Ramos (cell line): ENCODE data around the gene CFAP61.

Source experiments
- in situ Hi-C: fragments of 300-500 bp; cut with MboI; formaldehyde crosslinking; loops from one replicate; pipeline ENCODE4 v1.14.3; 2022; ENCODE audit warnings: low sequenced_read_pairs; ENCODE audit not compliant: unreplicated experiment

CFAP61 gene

GRCh38 chr20:20205862-20206236 is 153.5 kb downstream of the CFAP61 start:
- in situ Hi-C loops, result no loop called here

GRCh38 chr20:20206788-20207187 is 154.5 kb downstream of the CFAP61 start:
- in situ Hi-C loops, result no loop called here

GRCh38 chr20:20207291-20207690 is 155.0 kb downstream of the CFAP61 start:
- in situ Hi-C loops, result no loop called here

GRCh38 chr20:20207872-20208271 is 155.5 kb downstream of the CFAP61 start:
- in situ Hi-C loops, result no loop called here

GRCh38 chr20:20209684-20210083 is 157.4 kb downstream of the CFAP61 start:
- in situ Hi-C loops, result loop anchor here (10.0 kb wide), 1 partner anchor 55 kb away; no protein-coding TSS in a partner anchor

- in situ Hi-C loops, result loop anchor here (10.0 kb wide), 1 partner anchor 56 kb away; no protein-coding TSS in a partner anchor
Observed at GRCh38 chr20:20210327-20210726, 158.0 kb downstream of the CFAP61 start.

- in situ Hi-C loops, result loop anchor here (10.0 kb wide), 1 partner anchor 56 kb away; no protein-coding TSS in a partner anchor
Observed at GRCh38 chr20:20210943-20211273, 158.6 kb downstream of the CFAP61 start.

- in situ Hi-C loops, result loop anchor here (10.0 kb wide), 1 partner anchor 57 kb away; no protein-coding TSS in a partner anchor
Observed at GRCh38 chr20:20211274-20211987, 159.1 kb downstream of the CFAP61 start.

GRCh38 chr20:20211988-20212518 is 159.7 kb downstream of the CFAP61 start:
- in situ Hi-C loops, result loop anchor here (10.0 kb wide), 1 partner anchor 57 kb away; no protein-coding TSS in a partner anchor

GRCh38 chr20:20212675-20213096 is 160.4 kb downstream of the CFAP61 start:
- in situ Hi-C loops, result loop anchor here (10.0 kb wide), 1 partner anchor 58 kb away; no protein-coding TSS in a partner anchor

- in situ Hi-C loops, result loop anchor here (10.0 kb wide), 1 partner anchor 59 kb away; no protein-coding TSS in a partner anchor
Observed at GRCh38 chr20:20213526-20214121, 161.3 kb downstream of the CFAP61 start.

- in situ Hi-C loops, result loop anchor here (10.0 kb wide), 1 partner anchor 60 kb away; no protein-coding TSS in a partner anchor
Observed at GRCh38 chr20:20214757-20215275, 162.5 kb downstream of the CFAP61 start.

- in situ Hi-C loops, result loop anchor here (10.0 kb wide), 1 partner anchor 61 kb away; no protein-coding TSS in a partner anchor
Observed at GRCh38 chr20:20215976-20216727, 163.8 kb downstream of the CFAP61 start.

- in situ Hi-C loops, result loop anchor here (10.0 kb wide), 1 partner anchor 62 kb away; no protein-coding TSS in a partner anchor
Observed at GRCh38 chr20:20216941-20217340, 164.6 kb downstream of the CFAP61 start.

GRCh38 chr20:20217621-20218020 is 165.3 kb downstream of the CFAP61 start:
- in situ Hi-C loops, result loop anchor here (10.0 kb wide), 1 partner anchor 63 kb away; no protein-coding TSS in a partner anchor

GRCh38 chr20:20218106-20218505 is 165.8 kb downstream of the CFAP61 start:
- in situ Hi-C loops, result loop anchor here (10.0 kb wide), 1 partner anchor 63 kb away; no protein-coding TSS in a partner anchor

GRCh38 chr20:20219016-20219415 is 166.7 kb downstream of the CFAP61 start:
- in situ Hi-C loops, result loop anchor here (10.0 kb wide), 1 partner anchor 64 kb away; no protein-coding TSS in a partner anchor

GRCh38 chr20:20220134-20220533 is 167.8 kb downstream of the CFAP61 start:
- in situ Hi-C loops, result no loop called here

GRCh38 chr20:20223981-20224380 is 171.6 kb downstream of the CFAP61 start:
- in situ Hi-C loops, result no loop called here

GRCh38 chr20:20224806-20225205 is 172.5 kb downstream of the CFAP61 start:
- in situ Hi-C loops, result no loop called here
